Astrocyte (in vitro differentiated cells and primary cell): Measurements from ENCODE around the gene NUBPL.

Experiments used
- EZH2 ChIP-seq: IDR thresholded peaks from 2 replicates; pipeline ENCODE4 v1.6.1; 2012; ENCODE audit warnings: mild to moderate bottlenecking, low read length, inconsistent platforms; ENCODE audit not compliant: insufficient read depth
- TF ChIP-seq, protein P1 (sequence below): IDR thresholded peaks from 2 replicates; pipeline ENCODE4 v1.5.1; 2011; ENCODE audit warnings: low read depth, mild to moderate bottlenecking, inconsistent platforms, low read length, moderate library complexity; ENCODE audit not compliant: insufficient read depth

DNA sequence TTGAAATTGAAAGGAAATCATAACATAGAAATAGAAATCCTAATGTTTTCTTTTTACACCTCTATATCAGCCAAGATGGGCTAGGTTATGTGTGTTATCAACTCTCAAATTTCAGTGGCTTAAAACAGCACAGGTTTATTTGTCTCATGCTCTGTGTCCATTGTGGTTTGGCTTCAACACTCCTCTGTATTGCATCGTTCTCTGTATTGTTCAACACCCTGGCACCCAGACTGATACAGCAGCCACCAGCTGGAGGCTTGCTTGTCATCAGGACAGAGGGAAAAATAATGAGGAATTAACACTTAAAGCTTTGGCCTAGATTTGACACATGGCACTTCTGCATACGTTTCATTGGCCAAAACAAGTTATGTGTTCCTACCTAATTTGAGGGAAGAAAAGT lies 281.7 kb downstream of the NUBPL start:
- TF ChIP-seq, protein P1, sequence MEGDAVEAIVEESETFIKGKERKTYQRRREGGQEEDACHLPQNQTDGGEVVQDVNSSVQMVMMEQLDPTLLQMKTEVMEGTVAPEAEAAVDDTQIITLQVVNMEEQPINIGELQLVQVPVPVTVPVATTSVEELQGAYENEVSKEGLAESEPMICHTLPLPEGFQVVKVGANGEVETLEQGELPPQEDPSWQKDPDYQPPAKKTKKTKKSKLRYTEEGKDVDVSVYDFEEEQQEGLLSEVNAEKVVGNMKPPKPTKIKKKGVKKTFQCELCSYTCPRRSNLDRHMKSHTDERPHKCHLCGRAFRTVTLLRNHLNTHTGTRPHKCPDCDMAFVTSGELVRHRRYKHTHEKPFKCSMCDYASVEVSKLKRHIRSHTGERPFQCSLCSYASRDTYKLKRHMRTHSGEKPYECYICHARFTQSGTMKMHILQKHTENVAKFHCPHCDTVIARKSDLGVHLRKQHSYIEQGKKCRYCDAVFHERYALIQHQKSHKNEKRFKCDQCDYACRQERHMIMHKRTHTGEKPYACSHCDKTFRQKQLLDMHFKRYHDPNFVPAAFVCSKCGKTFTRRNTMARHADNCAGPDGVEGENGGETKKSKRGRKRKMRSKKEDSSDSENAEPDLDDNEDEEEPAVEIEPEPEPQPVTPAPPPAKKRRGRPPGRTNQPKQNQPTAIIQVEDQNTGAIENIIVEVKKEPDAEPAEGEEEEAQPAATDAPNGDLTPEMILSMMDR: no peak
- TF ChIP-seq EZH2: no peak
